Forelimb muscle (tissue), 1 donor: ENCODE measurements around the gene CLEC12A. TPM values are rescaled to one million over a fixed set of nuclear protein-coding genes. Genes with fewer than 3 reads are reported as not detected.
"Not testable (repeated sequence)": the region's sequence is repeated elsewhere in the genome, so short reads cannot be mapped to it uniquely, and the experiment has no call there.

Source experiments
- DNase-seq: peaks from one replicate; pipeline ENCODE4 v3.0.0-alpha.2; 2013; ENCODE audit warnings: low read depth
- polyA plus RNA-seq: library from polyadenylated mRNA; unstranded; fragments of 120-200 nt; gene quantifications from one replicate; pipeline ENCODE4 v1.2.1, GENCODE V29; 2013; ENCODE audit not compliant: insufficient read length

The CLEC12A gene
- polyA plus RNA-seq, result 0.22 TPM

DNA sequence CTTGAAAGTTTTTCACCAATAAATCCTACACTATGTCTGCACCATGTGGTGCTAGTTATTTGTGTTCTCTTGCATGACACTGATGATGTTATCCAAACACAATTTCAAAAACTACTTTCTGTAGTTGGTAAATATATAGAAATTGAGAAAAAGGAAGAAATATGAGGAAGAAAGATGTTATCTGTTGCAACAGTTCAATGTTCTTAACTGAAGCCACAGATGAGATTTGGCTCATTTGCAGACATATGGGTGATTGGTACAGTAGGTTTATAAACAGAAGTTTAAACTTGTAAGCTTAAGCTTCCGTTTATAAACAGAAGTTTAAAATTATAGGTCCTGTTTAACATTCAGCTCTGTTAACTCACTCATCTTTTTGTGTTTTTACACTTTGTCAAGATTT, at the start of gene CLEC12A:
CLEC12A (plus strand) TSS at position 229 of the 400 bp plus-strand sequence. CDS start 188 bp downstream, outside the sequence.
- DNase-seq, result no peak

DNA sequence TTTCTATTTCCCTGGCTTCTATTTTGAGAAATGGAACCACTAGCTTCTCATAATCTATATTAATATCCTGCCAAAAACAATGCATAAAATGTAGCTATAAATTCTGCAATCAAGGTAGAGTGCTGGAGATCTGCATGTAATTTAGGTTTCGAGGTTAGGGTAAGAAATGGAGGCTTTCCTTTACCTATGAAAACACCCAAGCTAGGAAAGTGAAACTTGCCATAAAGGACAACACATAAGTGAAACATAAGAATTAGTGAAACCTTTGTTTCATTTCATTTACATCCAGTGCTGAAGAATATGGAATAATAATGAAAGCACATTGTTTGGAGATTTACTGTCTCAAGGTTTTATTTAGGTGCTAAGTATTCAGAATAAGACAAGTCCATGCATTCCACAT, 48.8 kb upstream of the CLEC12A start:
- no peak for DNase-seq

DNA sequence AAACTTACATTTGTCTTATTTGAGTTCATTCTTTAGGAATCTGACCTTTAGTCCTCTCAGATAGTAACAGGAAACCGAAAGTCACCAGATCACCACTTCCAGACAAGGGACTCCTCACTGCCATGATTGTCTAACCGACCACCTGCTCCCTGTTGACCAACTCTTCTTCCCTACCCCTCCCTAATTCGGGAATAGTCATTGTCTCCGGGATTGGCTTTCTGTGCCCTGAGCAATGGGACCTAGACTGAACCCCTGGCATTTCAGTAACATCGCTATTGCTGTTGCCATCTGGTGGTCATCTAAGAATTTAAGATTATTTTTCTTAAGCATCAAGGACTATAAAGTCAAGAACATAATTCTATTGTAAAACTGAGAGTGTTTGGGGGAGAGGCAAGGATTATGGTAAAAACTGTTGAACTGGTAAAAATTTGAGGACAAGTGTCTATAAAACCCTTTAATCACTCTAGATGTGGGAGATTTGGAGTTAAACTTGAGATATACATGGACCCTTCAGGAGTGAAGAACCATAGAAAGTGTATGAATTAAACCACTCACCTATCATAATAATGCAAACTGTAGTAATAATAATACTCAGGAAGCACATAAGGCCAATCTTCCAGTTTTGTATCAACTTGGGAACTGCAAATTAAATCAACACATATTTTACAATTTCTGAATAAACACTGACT, 45.4 kb upstream of the CLEC12A start:
- DNase-seq, result no peak

DNA sequence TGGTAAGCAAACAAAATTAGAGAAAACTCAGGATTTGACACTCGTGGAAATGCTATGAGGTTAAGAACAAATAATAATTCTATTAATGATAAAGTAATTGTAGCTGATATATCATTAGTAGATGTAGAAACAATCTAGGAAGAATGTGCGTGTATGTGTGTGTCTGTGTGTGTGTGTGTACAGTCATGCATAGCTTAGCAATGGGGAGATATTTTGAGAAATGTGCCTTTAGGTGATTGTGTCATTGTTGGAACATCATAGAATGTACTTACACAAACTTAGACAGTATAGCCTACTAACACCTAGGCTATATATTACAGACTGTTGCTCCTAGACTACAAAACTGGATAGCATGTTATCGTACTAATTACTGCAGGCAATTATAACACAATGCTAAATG, 44.3 kb upstream of the CLEC12A start:
- DNase-seq, result no peak

DNA sequence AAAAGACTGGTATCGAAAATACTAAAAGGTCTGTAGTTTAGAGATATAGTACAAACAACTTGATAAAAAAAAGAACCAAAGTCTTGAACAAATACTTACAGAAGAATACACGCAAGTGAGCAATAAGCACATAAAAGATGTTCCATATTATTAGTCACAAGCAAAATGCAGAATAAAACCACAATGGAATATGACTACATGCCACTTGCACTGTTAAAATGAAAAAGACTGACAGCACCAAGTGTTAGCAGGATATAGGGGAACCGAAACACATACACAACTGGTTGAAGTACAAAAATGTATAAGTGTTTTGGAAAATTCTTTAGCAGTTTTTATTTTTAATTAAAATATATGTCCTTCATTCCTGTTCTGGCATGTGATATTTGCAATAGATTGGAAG, 42.6 kb upstream of the CLEC12A start:
- no peak for DNase-seq

DNA sequence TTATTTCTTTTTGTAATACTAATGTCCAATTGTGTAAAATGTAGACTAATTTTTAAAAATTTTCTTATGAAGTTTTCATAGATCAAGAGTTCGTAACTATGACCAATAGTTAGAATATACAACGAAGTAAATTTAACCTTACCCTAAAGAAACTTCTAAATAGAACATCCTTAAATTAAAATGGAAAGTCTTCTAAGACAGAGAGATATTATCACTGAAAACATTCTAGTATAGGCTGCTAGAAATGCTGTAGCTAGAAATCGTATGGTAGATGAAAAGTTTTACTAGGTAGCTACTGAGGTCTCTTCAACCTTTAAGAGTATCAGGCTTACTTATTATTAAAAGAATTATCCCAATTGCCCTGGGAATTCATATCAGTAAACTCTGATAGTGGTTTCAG, 40.0 kb upstream of the CLEC12A start:
- DNase-seq, result no peak

DNA sequence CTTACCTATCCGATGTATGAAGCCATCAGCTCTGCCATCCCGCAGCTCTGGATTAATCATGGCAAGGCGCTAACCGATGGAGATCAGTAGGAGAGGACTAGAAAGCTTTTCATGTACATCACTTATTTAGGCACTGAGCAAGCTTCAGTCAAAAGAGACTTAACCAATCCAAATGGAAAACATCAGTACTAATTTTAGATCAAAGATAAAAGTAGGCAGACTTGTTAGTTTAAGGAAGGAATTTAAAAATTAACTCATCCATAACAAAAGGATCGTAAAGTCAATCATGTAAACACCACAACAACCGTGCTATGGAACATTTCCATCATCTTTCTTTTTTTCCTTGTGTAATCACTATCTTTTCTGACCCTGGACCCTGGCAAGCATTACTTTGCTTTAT, 38.9 kb upstream of the CLEC12A start, which contains the start of gene CLEC2A:
CLEC2A (minus strand) TSS at position 101 of the 400 bp plus-strand sequence; CDS start at position 60, 41 bp downstream.
- no peak for DNase-seq

DNA sequence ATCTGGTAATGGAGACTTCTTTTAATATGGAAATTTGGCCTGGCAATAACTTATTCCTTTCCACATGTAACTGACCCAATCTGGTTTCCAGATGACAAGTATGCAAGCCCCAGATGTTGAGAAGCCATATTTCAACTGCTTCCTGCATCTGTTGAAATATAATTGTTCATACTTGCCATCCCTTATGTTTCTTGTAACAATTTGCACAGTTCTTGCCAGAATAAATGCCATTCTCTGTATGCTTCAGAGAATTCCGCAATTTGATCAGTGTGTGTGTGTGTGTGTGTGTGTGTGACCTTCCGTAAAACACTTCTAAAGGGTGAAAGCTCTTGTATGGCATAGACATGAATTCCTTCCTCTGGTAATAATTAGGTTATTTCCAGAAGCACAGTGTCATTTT, 37.3 kb upstream of the CLEC12A start:
- DNase-seq, result no peak

DNA sequence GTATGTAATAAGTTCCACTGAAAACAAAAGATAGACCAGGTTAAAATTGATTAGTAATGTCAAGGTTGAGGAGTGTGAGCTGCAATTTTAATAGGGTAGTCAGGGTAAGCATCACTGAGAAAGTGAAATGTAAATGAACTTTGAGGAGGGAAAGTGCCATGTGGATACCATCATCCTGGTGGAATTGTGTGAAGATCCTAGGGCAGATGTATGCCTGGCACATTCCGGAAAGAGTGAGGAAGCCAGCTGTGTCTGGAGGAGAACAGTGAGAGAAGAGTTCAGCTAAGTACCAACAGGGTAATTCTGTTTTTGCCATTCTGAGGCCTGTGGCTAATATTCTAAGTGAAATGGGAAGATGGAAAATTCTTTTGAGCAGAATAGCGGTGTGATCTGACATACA, 36.2 kb upstream of the CLEC12A start:
- no peak for DNase-seq

DNA sequence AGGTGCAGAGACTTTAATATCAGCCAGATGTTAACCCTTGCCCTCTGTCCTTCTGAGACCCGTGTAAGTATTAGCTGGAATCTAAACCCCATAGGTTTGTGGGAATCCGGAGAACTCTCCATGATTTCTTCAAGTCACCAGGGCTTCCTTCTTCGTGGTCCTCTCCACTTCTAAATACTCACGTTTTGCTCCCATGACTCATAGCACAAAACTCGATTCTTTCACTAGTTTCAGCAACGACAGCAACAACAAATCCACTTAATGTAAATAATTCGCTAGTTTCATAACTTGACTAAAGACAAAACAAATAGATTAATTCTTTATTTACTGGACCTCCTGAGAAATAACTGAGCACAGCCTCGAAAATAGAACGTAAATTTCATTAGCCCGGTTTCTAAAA, 34.6 kb upstream of the CLEC12A start:
- no peak for DNase-seq

DNA sequence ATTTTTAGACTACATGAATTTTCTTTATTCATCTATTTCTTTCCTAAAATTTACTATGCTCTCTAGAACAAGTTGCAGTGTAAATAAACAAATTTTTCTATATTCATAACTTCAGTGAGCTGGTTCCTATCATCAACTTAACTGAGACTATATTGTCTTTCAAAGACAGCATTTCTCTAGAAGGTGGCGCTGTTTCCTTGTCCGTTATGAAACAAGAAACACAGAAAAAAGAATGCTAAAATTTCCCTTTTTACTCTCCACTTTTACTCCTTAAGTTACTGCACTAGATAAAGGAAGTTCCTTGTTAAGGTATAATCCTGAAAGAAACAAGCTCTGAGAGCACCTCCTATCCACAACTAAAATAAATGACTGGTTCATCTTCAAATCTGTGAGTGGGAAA, 30.8 kb upstream of the CLEC12A start:
- DNase-seq, result no peak

DNA sequence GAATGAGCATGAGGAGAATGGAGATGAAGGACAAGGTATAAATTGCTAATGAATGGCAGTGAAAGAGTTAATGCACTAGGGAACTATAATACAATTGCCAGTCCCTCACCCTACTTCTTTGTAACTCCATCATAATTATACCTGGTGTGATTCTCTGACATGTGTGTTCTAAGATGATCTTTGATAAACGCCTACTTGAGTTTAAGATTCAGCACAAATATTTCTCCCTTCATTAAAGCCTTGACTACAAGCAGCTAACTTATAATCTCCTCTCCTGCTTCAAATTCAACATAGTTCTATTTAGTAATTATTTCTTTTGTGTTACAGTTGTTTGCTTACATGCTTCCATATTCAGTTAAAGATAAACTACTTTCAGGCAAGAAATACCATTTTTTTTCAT, 29.4 kb upstream of the CLEC12A start:
- DNase-seq, result no peak

DNA sequence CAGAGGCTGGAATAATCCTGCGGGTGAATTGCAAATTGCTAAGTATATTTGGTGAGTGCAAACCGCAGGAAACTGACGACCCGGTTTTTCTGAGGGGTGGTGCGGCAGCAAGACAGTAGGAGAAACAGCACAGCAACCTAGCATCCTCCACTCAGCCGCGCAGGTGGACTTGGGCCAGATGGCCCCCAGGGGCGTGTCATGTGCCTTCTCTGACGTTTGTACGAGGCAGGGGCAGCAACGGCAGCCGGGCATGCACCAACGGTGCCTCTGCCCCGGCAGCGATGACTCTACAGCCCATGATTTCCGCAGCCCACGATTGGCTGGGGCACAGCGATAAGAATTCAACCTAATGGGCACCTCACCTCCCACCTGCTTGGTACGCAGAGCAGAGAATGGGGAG, 28.0 kb upstream of the CLEC12A start:
- DNase-seq, result no peak

DNA sequence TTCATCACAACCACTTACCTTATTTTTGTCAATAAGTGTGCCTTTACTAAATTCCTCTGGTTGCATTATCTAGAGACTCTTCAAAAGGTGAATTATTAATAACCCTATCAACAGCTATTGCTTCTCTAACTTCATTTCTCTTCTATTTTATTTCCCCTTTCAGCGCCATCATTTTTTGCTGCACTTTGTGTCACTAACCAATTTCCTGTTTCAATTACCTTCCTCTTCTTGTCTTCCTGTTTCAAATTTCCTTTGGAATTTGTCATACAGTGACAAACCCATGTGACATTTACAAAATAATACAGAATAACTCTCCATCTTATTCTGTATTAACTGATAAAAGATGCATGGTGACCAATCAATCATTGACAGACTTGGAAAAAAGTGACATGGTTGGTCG, 26.8 kb upstream of the CLEC12A start:
- no peak for DNase-seq

DNA sequence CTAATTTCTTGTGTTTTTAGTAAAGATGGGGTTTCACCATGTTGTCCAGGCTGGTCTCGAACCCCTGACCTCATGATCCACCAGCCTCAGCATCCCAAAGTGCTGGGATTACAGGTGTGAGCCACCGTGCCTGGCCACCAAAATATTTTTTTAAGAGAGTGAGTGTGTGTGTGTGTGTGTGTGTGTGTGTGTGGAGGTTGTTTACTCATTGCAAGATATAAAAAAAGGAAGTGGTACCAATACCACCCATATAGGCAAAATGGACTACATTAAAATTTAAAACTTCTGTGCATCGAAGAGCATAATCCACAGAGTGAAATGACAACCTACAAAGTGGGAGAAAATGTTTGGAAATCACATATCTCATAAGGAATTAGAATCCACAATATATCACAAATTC, 23.5 kb upstream of the CLEC12A start:
- no peak for DNase-seq

DNA sequence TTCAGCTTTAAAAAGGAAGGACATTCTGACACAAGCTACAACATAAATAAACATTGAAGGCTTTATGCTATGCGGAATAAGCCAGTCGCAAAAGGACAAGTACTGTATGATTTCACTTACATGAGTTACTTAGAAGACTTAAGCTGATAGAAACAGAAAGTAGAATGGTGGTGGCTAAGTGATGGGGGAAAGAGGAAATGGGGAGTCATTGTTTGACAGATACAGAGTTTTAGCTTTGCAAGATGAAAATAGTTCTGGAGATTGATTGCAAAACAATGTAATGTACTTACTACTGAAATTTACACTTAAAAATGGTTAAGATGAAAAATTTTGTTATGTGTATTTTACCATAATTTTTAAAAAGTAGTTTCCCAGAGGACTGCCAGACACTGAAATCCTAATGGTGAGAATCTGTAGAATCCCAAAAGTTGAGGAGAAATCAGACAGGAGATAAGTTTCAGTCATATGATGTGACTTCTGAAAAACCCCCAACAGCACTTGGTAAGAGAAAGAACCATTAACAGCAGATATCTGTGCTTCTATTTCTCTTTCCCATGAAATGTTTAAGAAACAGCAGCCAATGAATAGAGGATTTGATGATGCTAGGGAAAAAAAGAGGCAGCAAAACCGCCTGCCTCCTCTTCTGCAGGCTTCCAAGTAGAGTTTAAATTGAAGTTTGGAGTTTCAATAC, 22.5 kb upstream of the CLEC12A start:
- no peak for DNase-seq

DNA sequence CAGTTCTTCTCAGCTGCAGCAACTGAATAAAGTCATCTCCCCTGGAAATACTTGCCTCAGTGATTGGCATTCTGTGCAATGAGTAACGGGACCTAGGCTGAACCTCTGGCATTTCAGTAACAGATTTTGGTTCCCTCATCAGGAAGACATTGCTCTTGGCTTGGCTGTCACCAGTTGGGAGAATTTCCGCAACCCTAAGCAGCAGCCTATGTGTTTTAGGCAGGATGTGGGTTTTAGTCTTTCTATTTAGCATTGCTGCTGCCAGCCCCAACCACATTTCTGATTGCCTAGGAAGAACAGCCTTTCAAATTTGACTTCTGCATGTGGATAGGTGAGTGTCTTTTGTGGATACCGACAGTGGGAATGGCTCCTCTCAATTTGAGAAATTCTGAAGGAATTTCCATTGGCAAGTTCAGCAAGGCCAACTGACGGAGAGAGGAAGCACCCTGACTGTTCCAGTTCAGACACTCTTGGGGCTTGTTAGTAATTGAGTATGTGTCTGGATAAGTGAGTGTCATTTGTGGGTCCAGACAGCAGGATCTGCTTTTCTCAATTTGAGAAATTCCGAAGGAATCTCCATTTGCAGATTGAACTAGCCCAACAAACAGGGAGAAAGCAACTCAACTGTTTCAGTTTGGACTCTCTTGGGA, 20.1 kb upstream of the CLEC12A start:
- no peak for DNase-seq

DNA sequence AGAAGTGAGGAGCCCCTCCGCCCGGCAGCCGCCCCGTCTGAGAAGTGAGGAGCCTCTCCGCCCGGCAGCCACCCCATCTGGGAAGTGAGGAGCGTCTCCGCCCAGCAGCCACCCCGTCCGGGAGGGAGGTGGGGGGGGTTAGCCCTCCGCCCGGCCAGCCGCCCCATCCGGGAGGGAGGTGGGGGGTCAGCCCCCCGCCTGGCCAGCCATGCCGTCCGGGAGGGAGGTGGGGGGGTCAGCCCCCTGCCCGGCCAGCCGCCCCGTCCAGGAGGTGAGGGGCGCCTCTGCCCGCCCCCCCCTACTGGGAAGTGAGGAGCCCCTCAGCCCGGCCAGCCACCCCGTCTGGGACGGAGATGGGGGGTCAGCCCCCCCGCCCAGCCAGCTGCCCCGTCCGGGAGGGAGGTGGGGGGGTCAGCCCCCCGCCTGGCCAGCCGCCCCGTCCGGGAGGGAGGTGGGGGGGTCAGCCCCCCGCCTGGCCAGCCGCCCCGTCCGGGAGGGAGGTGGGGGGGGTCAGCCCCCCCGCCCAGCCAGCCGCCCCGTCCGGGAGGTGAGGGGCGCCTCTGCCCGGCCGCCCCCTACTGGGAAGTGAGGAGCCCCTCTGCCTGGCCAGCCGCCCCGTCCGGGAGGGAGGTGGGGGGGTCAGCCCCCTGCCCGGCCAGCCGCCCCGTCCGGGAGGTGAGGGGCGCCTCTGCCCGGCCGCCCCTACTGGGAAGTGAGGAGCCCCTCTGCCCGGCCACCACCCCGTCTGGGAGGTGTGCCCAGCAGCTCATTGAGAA, 18.1 kb upstream of the CLEC12A start:
- DNase-seq, result not testable (repeated sequence)

DNA sequence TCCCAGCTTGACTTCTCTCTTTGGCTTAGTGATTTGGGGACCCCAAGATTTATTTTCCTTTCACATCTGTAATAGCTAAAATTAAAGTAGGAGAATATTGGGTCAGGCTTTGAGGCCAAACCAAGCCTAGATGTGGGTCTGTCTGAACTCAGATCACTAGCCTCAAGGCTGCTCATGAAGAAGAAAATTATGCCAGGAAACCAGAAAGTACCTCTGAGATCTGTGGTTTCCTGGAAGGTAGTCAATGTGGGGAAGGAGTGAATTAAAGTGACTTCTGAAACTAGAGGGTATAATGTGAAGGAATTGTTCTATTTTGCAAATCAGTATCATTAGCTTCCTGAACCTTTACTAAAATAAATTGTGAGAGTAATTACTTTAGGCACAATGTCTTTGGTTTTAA, 13.4 kb upstream of the CLEC12A start:
- DNase-seq, result no peak

DNA sequence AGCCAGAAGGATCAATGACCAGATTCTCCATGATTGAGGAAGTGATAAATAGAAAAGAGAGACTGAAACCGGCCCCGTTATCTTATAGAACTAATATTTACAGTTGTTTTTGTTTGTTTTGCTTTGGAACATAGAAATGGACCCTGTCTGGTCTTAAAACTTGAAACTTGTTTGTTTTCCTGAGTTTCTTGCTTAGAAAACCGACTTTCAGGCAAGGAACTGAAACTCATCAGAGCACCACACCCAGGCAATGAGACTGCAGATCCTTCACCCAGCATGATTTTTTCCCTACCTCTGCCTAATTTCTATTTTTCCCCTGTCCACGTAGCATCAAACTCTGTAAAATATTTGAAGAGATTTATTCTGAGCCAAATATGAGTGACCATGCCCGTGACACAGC, 10.6 kb upstream of the CLEC12A start:
- DNase-seq, result no peak

DNA sequence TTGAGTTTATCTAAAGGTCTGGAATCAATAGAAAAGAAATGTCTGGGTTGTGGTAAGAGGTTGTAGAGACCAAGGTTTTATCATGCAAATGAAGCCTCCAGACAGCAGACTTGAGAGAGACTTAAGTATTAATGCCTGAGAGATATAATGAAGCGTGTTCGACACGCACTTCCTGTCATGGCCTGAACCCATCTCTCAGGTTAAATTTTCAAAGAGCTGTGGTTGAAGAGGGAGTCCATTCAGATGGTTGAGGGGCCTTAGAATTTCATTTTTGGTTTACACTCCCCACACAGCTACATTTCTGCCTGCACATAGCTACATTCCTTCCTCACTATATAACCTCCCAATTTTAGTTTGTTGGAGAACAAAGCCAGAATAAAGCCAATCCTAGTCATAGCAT, 10.1 kb upstream of the CLEC12A start:
- DNase-seq, result no peak

DNA sequence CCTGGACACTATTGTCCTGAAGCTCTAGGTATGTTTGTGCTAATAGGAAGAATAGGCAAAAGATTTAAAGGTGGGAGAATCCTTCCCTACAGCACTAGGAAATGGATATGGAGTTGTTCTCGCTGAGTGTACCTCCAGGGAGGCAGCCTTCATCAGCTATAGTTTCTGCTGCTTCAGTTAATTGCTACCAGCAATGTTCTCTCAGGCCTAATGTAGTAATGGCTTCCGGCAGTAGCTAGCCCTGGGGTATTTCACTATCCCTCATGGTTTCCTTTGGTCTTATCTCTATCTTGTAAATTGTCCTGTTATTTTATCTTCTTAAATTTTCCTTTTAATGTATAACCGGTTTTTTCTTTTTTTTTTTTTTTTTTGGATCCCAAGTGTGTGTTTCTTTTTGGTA, 9.3 kb upstream of the CLEC12A start:
- DNase-seq, result no peak
